CD14-positive monocyte (primary cell): ENCODE measurements around the gene CERS2. TPM values are rescaled to one million over a fixed set of nuclear protein-coding genes. Genes with fewer than 3 reads are reported as not detected.
A peak's percentile ranks its signal among the peaks of the same experiment; 100 is the strongest.

Experiments used
- DNase-seq, 3 donors: peaks; one replicate each; pipeline ENCODE4 v3.0.0-alpha.2; 2011 to 2022
- H2AFZ ChIP-seq: 2 replicates; pipeline ENCODE4 v1.6.0; 2012; ENCODE audit warnings: mild to moderate bottlenecking, low read depth, low read length, inconsistent platforms; ENCODE audit not compliant: insufficient read depth, poor library complexity, severe bottlenecking
- H3K27ac ChIP-seq, 2 donors: 1 replicate in 1 of 2; 2 replicates in 1 of 2; pipeline ENCODE4 v1.5.1; 2012 to 2013; ENCODE audit warnings: low read length in 2 of 2, control low read depth in 1 of 2, inconsistent platforms in 1 of 2, low read depth in 1 of 2, mild to moderate bottlenecking in 1 of 2
- H3K27me3 ChIP-seq, 2 donors: one replicate each; pipeline versions ENCODE4 v1.6.0 to v1.6.1; 2011 to 2013; ENCODE audit warnings: low read length in 2 of 2; ENCODE audit not compliant: control insufficient read depth in 2 of 2, insufficient read depth in 2 of 2
- H3K36me3 ChIP-seq, 2 donors: replicated peaks in 1 of 2; 1 replicate in 1 of 2; 2 replicates in 1 of 2; pipeline versions ENCODE4 v1.5.1 to v1.6.1; 2012 to 2013; ENCODE audit warnings: low read length in 2 of 2, control low read depth in 1 of 2, inconsistent platforms in 1 of 2, mild to moderate bottlenecking in 1 of 2; ENCODE audit not compliant: insufficient read depth in 2 of 2, control insufficient read depth in 1 of 2
- H3K4me1 ChIP-seq, 2 donors: 1 replicate in 1 of 2; 2 replicates in 1 of 2; pipeline versions ENCODE4 v1.5.1 to v1.6.1; 2012 to 2013; ENCODE audit warnings: low read length in 2 of 2, control low read depth in 1 of 2, inconsistent platforms in 1 of 2, mild to moderate bottlenecking in 1 of 2, moderate library complexity in 1 of 2; ENCODE audit not compliant: insufficient read depth in 2 of 2, control insufficient read depth in 1 of 2
- H3K4me2 ChIP-seq: replicated peaks from 2 replicates; pipeline ENCODE3; 2012; ENCODE audit warnings: low read length, moderate library complexity, mild to moderate bottlenecking; ENCODE audit not compliant: poor library complexity, severe bottlenecking; ENCODE audit errors: extremely low read depth
- H3K4me3 ChIP-seq, 3 experiments: fragments of 200-600 bp in 1 of 3; sonication (generic) in 1 of 3; replicated peaks in 1 of 3; 1 replicate in 2 of 3; 2 replicates in 1 of 3; pipeline ENCODE4 v1.5.1; 2011 to 2013; ENCODE audit warnings: low read length in 3 of 3, mild to moderate bottlenecking in 3 of 3, control low read depth in 2 of 3, low read depth in 2 of 3, inconsistent platforms in 1 of 3, moderate library complexity in 1 of 3
- H3K79me2 ChIP-seq: 2 replicates; pipeline ENCODE4 v1.6.0; 2012; ENCODE audit warnings: mild to moderate bottlenecking, control low read depth, inconsistent platforms, low read length, moderate library complexity; ENCODE audit not compliant: insufficient read depth
- H3K9ac ChIP-seq: 2 replicates; pipeline ENCODE4 v1.6.0; 2017; ENCODE audit warnings: low read length, mild to moderate bottlenecking; ENCODE audit not compliant: insufficient read depth, poor library complexity, severe bottlenecking
- H3K9me3 ChIP-seq, 2 donors: replicated peaks in 1 of 2; 1 replicate in 1 of 2; 2 replicates in 1 of 2; pipeline versions ENCODE4 v1.5.1 to v1.6.1; 2012 to 2013; ENCODE audit warnings: low read length in 2 of 2, control low read depth in 1 of 2; ENCODE audit not compliant: control insufficient read depth in 1 of 2, insufficient read depth in 1 of 2
- H4K20me1 ChIP-seq: 2 replicates; pipeline ENCODE4 v1.6.0; 2012; ENCODE audit warnings: mild to moderate bottlenecking, low read length, control low read depth, moderate library complexity; ENCODE audit not compliant: insufficient read depth
- H3K27ac Mint-ChIP-seq, 7 donors: one replicate each; pipeline ENCODE4 v1.8.0; 2020; ENCODE audit warnings: mild to moderate bottlenecking in 7 of 7, mixed read lengths in 7 of 7, moderate library complexity in 6 of 7, inconsistent platforms in 2 of 7
- H3K27me3 Mint-ChIP-seq, 3 donors: one replicate each; pipeline ENCODE4 v1.8.0; 2021 to 2022; ENCODE audit warnings: low read depth in 3 of 3, mild to moderate bottlenecking in 3 of 3, mixed read lengths in 3 of 3, moderate library complexity in 3 of 3, inconsistent platforms in 1 of 3
- H3K36me3 Mint-ChIP-seq, 2 donors: one replicate each; pipeline ENCODE4 v1.8.0; 2020; ENCODE audit warnings: mixed read lengths in 2 of 2, inconsistent platforms in 1 of 2, mild to moderate bottlenecking in 1 of 2
- H3K4me1 Mint-ChIP-seq: one replicate; pipeline ENCODE4 v1.8.0; 2020; ENCODE audit warnings: mild to moderate bottlenecking, mixed read lengths
- H3K4me3 Mint-ChIP-seq, 2 donors: one replicate each; pipeline ENCODE4 v1.8.0; 2020; ENCODE audit warnings: mild to moderate bottlenecking in 2 of 2, mixed read lengths in 2 of 2, moderate library complexity in 1 of 2
- H3K9me3 Mint-ChIP-seq, 7 donors: one replicate each; pipeline ENCODE4 v1.8.0; 2020 to 2022; ENCODE audit warnings: mixed read lengths in 7 of 7, mild to moderate bottlenecking in 6 of 7, moderate library complexity in 6 of 7, inconsistent platforms in 2 of 7
- CTCF ChIP-seq: fragments of 200-600 bp; IDR thresholded peaks from one replicate; pipeline ENCODE4 v1.8.0; 2022; ENCODE audit warnings: antibody characterized with exemption, mild to moderate bottlenecking
- WGBS: methylation state at CpG from one replicate; pipeline ENCODE4 v1.1.5; 2013; ENCODE audit warnings: missing lambda C conversion rate; ENCODE audit not compliant: insufficient coverage; 5-methylcytosine and 5-hydroxymethylcytosine counted together
- intact Hi-C, 2 donors: fragments of 100-400 bp; cut with micrococcal nuclease; formaldehyde crosslinking; loops; one replicate each; pipeline versions ENCODE4 v1.15.0 to v1.15.1; 2023
- polyA plus RNA-seq, 3 donors: library from polyadenylated mRNA; depleted of rRNA in 1 of 3; unstranded in 2 of 3; stranded (reverse) in 1 of 3; fragments of 300-500 nt in 2 of 3; fragments of >200 nt in 1 of 3; fragmentation: Illumina TruSeq in 2 of 3; gene quantifications; 1 replicate in 2 of 3; 2 replicates in 1 of 3; pipeline ENCODE4 v1.2.3, GENCODE V29; 2012 to 2021

The CERS2 gene
- polyA plus RNA-seq, 3 donors: 152 to 224 (median 200) TPM

- no peak for TF ChIP-seq CTCF
- peaks cover 0 to 1% (median 0%) of the 10 kb centered on the region in 3 donors for H3K27me3 Mint-ChIP-seq
- whole genome bisulfite sequencing: 87% methylated on average over 4 of the region's 12 CpGs
Measured at GRCh38 chr1:150981805-150982712, 7.4 kb upstream of the CERS2 start, which contains the start of gene ANXA9. ANXA9 (plus strand) TSS chr1:150982292; CDS start chr1:150983106, 814 bp downstream.

DNA sequence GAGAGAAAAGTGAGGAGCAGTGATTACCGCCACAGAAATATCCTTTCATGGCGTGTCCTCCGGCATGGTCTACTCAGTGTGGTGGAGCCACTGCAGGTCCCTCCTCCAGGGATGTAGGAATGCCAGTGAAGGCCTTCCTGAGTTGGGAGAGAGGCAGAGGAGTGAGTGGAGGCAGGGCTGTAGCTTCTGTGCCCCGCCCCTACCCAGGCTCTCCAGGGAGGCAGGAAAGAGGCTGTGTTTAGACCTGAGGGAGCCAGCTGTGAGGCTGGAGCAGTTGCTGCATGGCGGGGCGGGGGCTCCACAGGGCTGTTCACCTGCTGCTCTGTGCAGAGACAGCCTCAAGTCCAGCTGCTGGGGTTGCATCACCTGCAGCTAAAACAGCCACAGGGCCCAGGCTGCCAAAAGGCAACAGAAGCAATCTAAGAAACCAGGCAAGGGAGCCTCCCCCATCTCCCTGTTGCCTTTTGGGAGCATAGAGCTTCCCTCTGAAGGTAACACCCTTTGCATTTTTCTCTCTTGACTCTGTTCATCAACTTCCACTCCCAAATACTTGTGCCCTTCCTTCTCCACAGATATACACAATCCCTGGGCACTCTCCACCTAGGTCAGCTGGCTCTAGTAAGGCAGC lies 6.7 kb upstream of the CERS2 start:
- intact Hi-C loops: no loop called here
- Histone ChIP-seq H3K36me3 (no peaks in the 10 kb centered on the region), H2AFZ (no peak overlapping the region), H3K9ac (no peak overlapping the region), H3K9me3 (no peaks in the 10 kb centered on the region), H3K4me3 (no peak overlapping the region), H3K27me3 (no peaks in the 10 kb centered on the region), H3K27ac (no peak overlapping the region), H3K4me1 (peaks cover 35 to 36% of the 10 kb centered on the region in 2 donors), H3K79me2 (peaks cover 11% of the 10 kb centered on the region), H3K4me2 (no peak overlapping the region), H4K20me1 (no peaks in the 10 kb centered on the region)
- H3K36me3 Mint-ChIP-seq: peaks cover 0 to 4% of the 10 kb centered on the region in 2 donors
- H3K27ac Mint-ChIP-seq: no peak overlapping the region
- no peak overlapping the region for H3K4me3 Mint-ChIP-seq
- no peak for TF ChIP-seq CTCF
- 92% methylated on average over 6 of the region's 6 CpGs for WGBS
- peaks cover 34% of the 10 kb centered on the region for H3K4me1 Mint-ChIP-seq
- no peaks in the 10 kb centered on the region for H3K9me3 Mint-ChIP-seq
- DNase-seq: no peak
- peaks cover 0 to under 1% (median 0%) of the 10 kb centered on the region in 3 donors for H3K27me3 Mint-ChIP-seq

More at GRCh38 chr1:150981805-150982712, 7.4 kb upstream of the CERS2 start, which contains the start of gene ANXA9:
- H3K4me1 ChIP-seq: peaks cover 28 to 29% of the 10 kb centered on the region in 2 donors
- intact Hi-C loops: no loop called here
- no peak within 1 kb of the TSS for H3K27ac ChIP-seq
- no peak within 1 kb of the TSS for H3K4me3 ChIP-seq
- peaks cover 0 to 4% of the 10 kb centered on the region in 2 donors for H3K36me3 Mint-ChIP-seq
- H3K36me3 ChIP-seq: no peaks in the 10 kb centered on the region
- H3K9me3 Mint-ChIP-seq: no peaks in the 10 kb centered on the region
- no peak for DNase-seq
- no peaks in the 10 kb centered on the region for H3K9me3 ChIP-seq
- peak within 1 kb of the TSS in 1 of 7 donors; percentile 15 for H3K27ac Mint-ChIP-seq
- H3K4me3 Mint-ChIP-seq: no peak within 1 kb of the TSS
- H3K27me3 ChIP-seq: no peaks in the 10 kb centered on the region
- peaks cover 9% of the 10 kb centered on the region for H3K79me2 ChIP-seq
- no peak within 1 kb of the TSS for H3K9ac ChIP-seq
- H3K4me2 ChIP-seq: no peak within 1 kb of the TSS
- H3K4me1 Mint-ChIP-seq: peaks cover 26% of the 10 kb centered on the region
- no peaks in the 10 kb centered on the region for H4K20me1 ChIP-seq
- H2AFZ ChIP-seq: no peak within 1 kb of the TSS
